ENCODE measurements around the gene ZNF415. TPM values are rescaled to one million over a fixed set of nuclear protein-coding genes. Genes with fewer than 3 reads are reported as not detected.

Gene ZNF415
- total and polyA plus RNA-seq, 4 experiments from 2014 or later: 1.0 to 1.8 (median 1.4) TPM

Other genes starting within 250 kb of the ZNF415 start
- 10 to 100 TPM; 14.1 to 15.6 TPM for gene ZNF320, start 235.3 kb downstream of the ZNF415 start, total RNA-seq
- gene ZNF320, start 235.3 kb downstream of the ZNF415 start, polyA plus RNA-seq: 1 to 10 TPM in 1 of 2 donors, not detected in 1; 2.8 TPM
- gene ZNF888, start 209.5 kb downstream of the ZNF415 start, total RNA-seq: 10 to 100 TPM; 10.7 to 11.4 TPM
- 1 to 10 TPM; 1.2 to 2.8 TPM for gene ZNF888, start 209.5 kb downstream of the ZNF415 start, polyA plus RNA-seq
- gene ZNF816, start 170.0 kb downstream of the ZNF415 start, total RNA-seq: 10 to 100 TPM; 26.1 to 29.6 TPM
- 10 to 100 TPM in 1 of 2 donors, 1 to 10 TPM in 1; 6.5 to 19.9 TPM for gene ZNF816, start 170.0 kb downstream of the ZNF415 start, polyA plus RNA-seq
- not detected for gene ERVV-1, start 119.0 kb downstream of the ZNF415 start, total RNA-seq
- not detected for gene ERVV-1, start 119.0 kb downstream of the ZNF415 start, polyA plus RNA-seq
- gene ERVV-2, start 88.2 kb downstream of the ZNF415 start, total RNA-seq: not detected
- not detected for gene ERVV-2, start 88.2 kb downstream of the ZNF415 start, polyA plus RNA-seq
- 10 to 100 TPM; 72.0 to 81.1 TPM for gene ZNF160, start 29.5 kb downstream of the ZNF415 start, total RNA-seq
- gene ZNF160, start 29.5 kb downstream of the ZNF415 start, polyA plus RNA-seq: 10 to 100 TPM; 19.0 to 31.0 TPM
- 10 to 100 TPM; 23.0 to 24.3 TPM for gene ZNF347, start 26.1 kb upstream of the ZNF415 start, total RNA-seq
- 1 to 10 TPM; 3.4 to 4.5 TPM for gene ZNF347, start 26.1 kb upstream of the ZNF415 start, polyA plus RNA-seq
- gene ZNF665, start 60.4 kb upstream of the ZNF415 start, total RNA-seq: 1 to 10 TPM; 8.2 to 8.7 TPM
- gene ZNF665, start 60.4 kb upstream of the ZNF415 start, polyA plus RNA-seq: 1 to 10 TPM; 6.6 to 6.7 TPM
- gene ZNF677, start 122.0 kb upstream of the ZNF415 start, total RNA-seq: 10 to 100 TPM; 19.8 to 24.2 TPM
- 10 to 100 TPM; 14.3 to 19.1 TPM for gene ZNF677, start 122.0 kb upstream of the ZNF415 start, polyA plus RNA-seq
- not detected for gene VN1R2, start 125.4 kb upstream of the ZNF415 start, total RNA-seq
- not detected for gene VN1R2, start 125.4 kb upstream of the ZNF415 start, polyA plus RNA-seq
- not detected for gene VN1R4, start 134.8 kb upstream of the ZNF415 start, total RNA-seq
- not detected for gene VN1R4, start 134.8 kb upstream of the ZNF415 start, polyA plus RNA-seq
- 10 to 100 TPM; 18.0 to 19.4 TPM for gene ZNF845, start 200.8 kb upstream of the ZNF415 start, total RNA-seq
- gene ZNF845, start 200.8 kb upstream of the ZNF415 start, polyA plus RNA-seq: 10 to 100 TPM; 12.2 to 13.4 TPM
- gene ZNF525, start 232.8 kb upstream of the ZNF415 start, total RNA-seq: 10 to 100 TPM; 36.5 to 36.6 TPM
- gene ZNF525, start 232.8 kb upstream of the ZNF415 start, polyA plus RNA-seq: 1 to 10 TPM; 2.4 to 9.3 TPM

Data from CD4-positive, alpha-beta memory T cell (primary cell).